Activated naive CD8-positive, alpha-beta T cell treated with anti-CD3 and anti-CD28 coated beads, Interleukin-2, amount 10 ng/mL, durations not matched to agents 7 days and 5 days (primary cell): Measurements from ENCODE around the gene ANKS1B. TPM values are rescaled to one million over a fixed set of nuclear protein-coding genes. Genes with fewer than 3 reads are reported as not detected.

Experiments used
- ATAC-seq: fragments of 150-1000 bp; cut with Tn5 transposase; one replicate; pipeline ENCODE4 v1.10.0; 2021; ENCODE audit warnings: low read depth, moderate library complexity
- POLR2A ChIA-PET: fragments of 350-600 bp; sonication (Branson Sonifier 250); formaldehyde crosslinking; loops from one replicate; lab custom pipeline; 2021; ENCODE audit warnings: antibody characterized with exemption; lab: Charles Lee
- DNase-seq: peaks from one replicate; pipeline ENCODE4 v3.0.0; 2021
- H3K27ac Mint-ChIP-seq: one replicate; pipeline ENCODE4 v1.8.0; 2022; ENCODE audit warnings: mild to moderate bottlenecking, mixed read lengths
- H3K27me3 Mint-ChIP-seq: one replicate; pipeline ENCODE4 v1.8.0; 2022; ENCODE audit warnings: mild to moderate bottlenecking, moderate library complexity, mixed read lengths
- H3K36me3 Mint-ChIP-seq: one replicate; pipeline ENCODE4 v1.8.0; 2021; ENCODE audit warnings: mild to moderate bottlenecking, mixed read lengths
- H3K4me1 Mint-ChIP-seq: one replicate; pipeline ENCODE4 v1.8.0; 2021; ENCODE audit warnings: mixed read lengths
- H3K4me3 Mint-ChIP-seq: one replicate; pipeline ENCODE4 v1.8.0; 2022; ENCODE audit warnings: mild to moderate bottlenecking, moderate library complexity, mixed read lengths
- H3K9me3 Mint-ChIP-seq: one replicate; pipeline ENCODE4 v1.8.0; 2021; ENCODE audit warnings: mixed read lengths
- total RNA-seq, 2 experiments: library from RNA; stranded (reverse); gene quantifications; one replicate each; pipeline ENCODE4 v1.2.3, GENCODE V29; 2021

ANKS1B gene
- total RNA-seq, 2 experiments from 2014 or later, result not detected

DNA sequence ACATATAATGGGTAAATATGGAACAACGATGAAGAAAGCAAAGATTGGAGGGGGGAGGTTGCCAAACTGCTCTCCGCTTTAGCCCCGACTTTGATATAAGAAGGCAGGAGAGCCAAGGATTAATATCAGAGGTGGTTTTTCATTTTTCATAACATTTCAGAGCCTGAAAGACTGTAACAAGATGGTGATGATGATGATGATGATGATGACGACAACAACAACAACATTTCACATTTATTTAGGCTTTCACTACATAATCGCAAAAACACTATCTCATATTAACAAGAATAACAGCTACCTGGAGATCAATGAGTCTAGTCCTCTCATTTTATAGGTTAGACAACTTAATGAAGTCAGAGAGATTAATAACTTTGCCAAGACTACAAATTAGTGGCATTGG lies 86.1 kb downstream of the ANKS1B start:
- Mint-ChIP-seq H3K27me3 (no peaks in the 10 kb centered on the region), H3K36me3 (no peaks in the 10 kb centered on the region), H3K4me3 (no peak overlapping the region), H3K4me1 (no peaks in the 10 kb centered on the region), H3K27ac (no peak overlapping the region), H3K9me3 (no peaks in the 10 kb centered on the region)
- POLR2A ChIA-PET, result no interaction called here
- DNase-seq (no peak), ATAC-seq (no peak)

DNA sequence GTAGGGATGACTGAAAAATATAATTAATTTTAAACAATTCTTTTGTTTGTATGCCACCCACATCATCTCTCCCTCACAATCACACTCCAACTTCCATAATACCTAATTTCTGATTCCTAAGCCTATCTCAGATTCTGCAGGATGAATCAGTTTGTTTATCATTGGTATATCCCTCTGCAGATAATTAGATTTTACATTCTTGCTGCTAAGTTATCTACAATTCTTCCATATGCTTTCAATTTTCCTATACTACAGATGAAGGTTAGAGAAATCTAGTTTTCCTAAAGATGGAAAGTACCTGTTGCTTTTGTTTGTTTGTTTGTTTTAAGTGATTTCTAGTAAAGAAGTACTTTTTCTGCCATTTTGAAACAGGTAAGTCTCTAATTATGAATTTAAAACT lies 105.3 kb downstream of the ANKS1B start:
- POLR2A ChIA-PET, result no interaction called here

GRCh38 chr12:99875081-99875480 lies 109.7 kb downstream of the ANKS1B start:
- Mint-ChIP-seq H3K36me3 (no peaks in the 10 kb centered on the region), H3K27ac (no peak overlapping the region), H3K4me1 (no peaks in the 10 kb centered on the region), H3K4me3 (no peak overlapping the region), H3K27me3 (no peaks in the 10 kb centered on the region), H3K9me3 (no peaks in the 10 kb centered on the region)
- DNase-seq, result no peak
- POLR2A ChIA-PET, result no interaction called here
- ATAC-seq, result no peak

More for the DNA sequence above, 105.3 kb downstream of the ANKS1B start:
- no peak overlapping the region for H3K27ac Mint-ChIP-seq
- H3K9me3 Mint-ChIP-seq, result no peaks in the 10 kb centered on the region
- H3K36me3 Mint-ChIP-seq, result no peaks in the 10 kb centered on the region
- no peaks in the 10 kb centered on the region for H3K4me1 Mint-ChIP-seq
- no peak overlapping the region for H3K4me3 Mint-ChIP-seq
- ATAC-seq (no peak), DNase-seq (no peak)
- no peaks in the 10 kb centered on the region for H3K27me3 Mint-ChIP-seq

DNA sequence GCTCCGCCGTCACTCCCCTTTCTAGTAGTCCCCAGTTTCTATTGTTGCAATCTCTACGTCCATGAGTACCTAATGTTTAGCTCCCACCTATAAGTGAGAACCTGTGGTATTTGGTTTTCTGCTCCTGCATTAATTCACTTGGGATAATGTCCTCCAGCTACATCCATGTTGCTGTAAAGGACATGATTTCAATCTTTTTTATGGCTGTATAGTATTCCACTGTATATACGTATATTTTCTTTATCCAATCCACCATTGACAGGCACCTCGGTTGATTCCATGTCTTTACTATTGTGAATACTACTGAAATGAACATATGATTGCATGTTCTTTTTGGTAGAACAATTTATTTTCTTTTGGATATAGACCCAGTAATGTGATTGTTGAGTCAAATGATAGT lies 114.7 kb downstream of the ANKS1B start:
- H3K4me3 Mint-ChIP-seq, result no peak overlapping the region
- no peak for ATAC-seq
- no peaks in the 10 kb centered on the region for H3K9me3 Mint-ChIP-seq

DNA sequence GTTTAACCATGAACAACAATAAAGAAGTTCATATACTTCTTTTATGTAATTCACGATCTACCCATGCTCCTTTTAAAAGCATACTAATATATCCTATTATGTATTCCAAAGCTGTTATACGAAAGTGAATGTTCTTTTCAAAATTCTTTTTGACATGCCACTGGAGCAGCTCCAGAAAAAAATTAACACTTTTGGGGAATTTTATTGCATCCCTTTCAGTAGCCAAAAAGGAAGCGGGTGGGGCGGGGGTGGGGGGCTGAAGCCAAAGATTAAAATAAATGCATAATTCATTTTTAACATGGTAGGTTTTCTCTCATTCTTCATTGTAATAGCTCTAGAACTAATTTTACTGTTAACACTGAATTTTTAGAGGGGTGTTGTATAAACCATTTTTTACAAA lies 123.0 kb downstream of the ANKS1B start:
- H3K27me3 Mint-ChIP-seq, result no peaks in the 10 kb centered on the region
- POLR2A ChIA-PET, result no interaction called here

More for the DNA sequence above, 114.7 kb downstream of the ANKS1B start:
- Mint-ChIP-seq H3K27ac (no peak overlapping the region), H3K36me3 (no peaks in the 10 kb centered on the region), H3K4me1 (no peaks in the 10 kb centered on the region), H3K27me3 (no peaks in the 10 kb centered on the region)
- DNase-seq, result no peak
- POLR2A ChIA-PET, result no interaction called here

GRCh38 chr12:99859126-99859525 lies 125.6 kb downstream of the ANKS1B start:
- Mint-ChIP-seq H3K36me3 (no peaks in the 10 kb centered on the region), H3K27me3 (no peaks in the 10 kb centered on the region), H3K4me1 (no peaks in the 10 kb centered on the region), H3K27ac (no peak overlapping the region), H3K9me3 (no peaks in the 10 kb centered on the region), H3K4me3 (no peak overlapping the region)
- POLR2A ChIA-PET, result no interaction called here
- DNase-seq (no peak), ATAC-seq (no peak)

More for the DNA sequence above, 123.0 kb downstream of the ANKS1B start:
- DNase-seq, result no peak
- no peaks in the 10 kb centered on the region for H3K9me3 Mint-ChIP-seq
- no peak overlapping the region for H3K4me3 Mint-ChIP-seq
- no peak overlapping the region for H3K27ac Mint-ChIP-seq
- H3K4me1 Mint-ChIP-seq, result no peaks in the 10 kb centered on the region
- H3K36me3 Mint-ChIP-seq, result no peaks in the 10 kb centered on the region
- no peak for ATAC-seq

DNA sequence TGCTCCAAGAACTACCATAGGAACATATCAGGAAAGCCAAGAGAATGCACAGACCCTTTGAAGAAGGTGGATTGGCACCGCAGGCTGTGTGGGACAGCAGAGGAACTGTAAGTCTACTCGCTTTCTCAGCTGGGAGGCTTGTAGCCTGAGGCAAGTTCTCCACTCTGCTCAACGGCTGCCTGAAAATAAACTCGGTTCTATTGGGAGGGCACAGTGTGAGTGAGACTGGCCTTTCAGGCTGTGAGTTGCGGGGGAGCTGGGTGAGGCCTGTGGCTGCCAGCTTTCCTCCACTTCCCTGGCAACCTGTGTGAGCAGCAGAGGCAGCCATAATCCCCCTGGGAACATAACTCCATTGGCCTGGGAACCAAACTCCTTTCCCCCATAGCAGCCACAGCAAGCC lies 132.1 kb downstream of the ANKS1B start:
- H3K4me1 Mint-ChIP-seq, result no peaks in the 10 kb centered on the region
- no peaks in the 10 kb centered on the region for H3K27me3 Mint-ChIP-seq
- H3K4me3 Mint-ChIP-seq, result no peak overlapping the region
- ATAC-seq (no peak), DNase-seq (no peak)
- H3K9me3 Mint-ChIP-seq, result peaks cover 1% of the 10 kb centered on the region
- POLR2A ChIA-PET, result no interaction called here
- H3K36me3 Mint-ChIP-seq, result no peaks in the 10 kb centered on the region
- no peak overlapping the region for H3K27ac Mint-ChIP-seq

GRCh38 chr12:99847936-99848335 lies 136.8 kb downstream of the ANKS1B start:
- H3K27ac Mint-ChIP-seq, result no peak overlapping the region

DNA sequence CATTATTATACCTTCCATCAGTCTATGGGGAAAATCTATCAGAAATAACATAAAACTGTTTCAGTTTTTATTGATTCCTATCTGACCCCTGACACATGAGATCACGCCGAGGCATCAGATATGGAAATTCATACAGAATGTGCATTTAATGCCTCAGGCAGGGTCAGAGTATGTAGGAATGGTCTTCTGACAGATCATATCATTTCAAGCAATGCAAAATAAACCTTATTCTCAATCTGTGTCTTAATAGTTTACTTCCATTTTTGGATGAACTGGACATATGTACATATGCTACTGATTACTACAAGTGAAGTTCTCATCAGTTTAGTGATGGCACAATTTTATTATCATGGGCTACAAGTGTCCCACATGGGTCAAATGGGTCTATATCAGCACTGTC lies 150.0 kb downstream of the ANKS1B start:
- H3K27ac Mint-ChIP-seq, result no peak overlapping the region
- H3K27me3 Mint-ChIP-seq, result no peaks in the 10 kb centered on the region
- H3K36me3 Mint-ChIP-seq, result no peaks in the 10 kb centered on the region
- DNase-seq (no peak), ATAC-seq (no peak)
- POLR2A ChIA-PET, result no interaction called here
- no peak overlapping the region for H3K4me3 Mint-ChIP-seq
- no peaks in the 10 kb centered on the region for H3K4me1 Mint-ChIP-seq
- H3K9me3 Mint-ChIP-seq, result no peaks in the 10 kb centered on the region

More at GRCh38 chr12:99847936-99848335, 136.8 kb downstream of the ANKS1B start:
- Mint-ChIP-seq H3K36me3 (no peaks in the 10 kb centered on the region), H3K27me3 (no peaks in the 10 kb centered on the region), H3K4me1 (no peaks in the 10 kb centered on the region), H3K9me3 (peaks cover 5% of the 10 kb centered on the region), H3K4me3 (no peak overlapping the region)
- no peak for ATAC-seq
- no peak for DNase-seq
- POLR2A ChIA-PET, result no interaction called here

DNA sequence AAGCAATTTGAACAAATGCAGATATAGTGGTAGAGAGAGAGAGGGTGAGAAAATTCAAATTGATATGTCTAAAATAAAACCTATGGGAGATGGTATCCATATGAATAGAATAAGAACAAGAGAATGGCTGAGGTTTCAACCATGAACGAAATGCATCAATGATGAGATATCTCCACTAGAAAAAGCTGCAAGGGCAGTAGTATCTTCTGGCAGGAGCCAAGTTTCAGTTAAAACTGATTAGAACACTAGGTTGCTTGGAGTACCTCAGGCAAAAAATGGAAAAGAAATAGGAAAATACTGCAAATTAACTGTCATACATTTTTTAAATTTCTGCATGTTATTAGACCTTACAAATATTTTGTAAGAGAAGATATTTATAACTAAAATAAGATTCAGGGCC lies 151.3 kb downstream of the ANKS1B start:
- DNase-seq, result no peak
- no peaks in the 10 kb centered on the region for H3K27me3 Mint-ChIP-seq
- H3K4me1 Mint-ChIP-seq, result no peaks in the 10 kb centered on the region
- no peaks in the 10 kb centered on the region for H3K36me3 Mint-ChIP-seq
- no peak overlapping the region for H3K27ac Mint-ChIP-seq
- ATAC-seq, result no peak
- POLR2A ChIA-PET, result no interaction called here
- no peaks in the 10 kb centered on the region for H3K9me3 Mint-ChIP-seq
- H3K4me3 Mint-ChIP-seq, result no peak overlapping the region

GRCh38 chr12:99824900-99825542 lies 159.7 kb downstream of the ANKS1B start:
- POLR2A ChIA-PET, result no interaction called here
- Mint-ChIP-seq H3K4me3 (no peak overlapping the region), H3K9me3 (no peaks in the 10 kb centered on the region), H3K27me3 (no peaks in the 10 kb centered on the region), H3K36me3 (no peaks in the 10 kb centered on the region), H3K4me1 (no peaks in the 10 kb centered on the region), H3K27ac (no peak overlapping the region)
- DNase-seq (no peak), ATAC-seq (no peak)

GRCh38 chr12:99822273-99822672 lies 162.5 kb downstream of the ANKS1B start:
- Mint-ChIP-seq H3K27me3 (no peaks in the 10 kb centered on the region), H3K4me1 (no peaks in the 10 kb centered on the region), H3K36me3 (no peaks in the 10 kb centered on the region), H3K9me3 (no peaks in the 10 kb centered on the region), H3K27ac (no peak overlapping the region), H3K4me3 (no peak overlapping the region)
- ATAC-seq (no peak), DNase-seq (no peak)
- POLR2A ChIA-PET, result no interaction called here

GRCh38 chr12:99810718-99811593 lies 173.8 kb downstream of the ANKS1B start:
- Mint-ChIP-seq H3K4me3 (no peak overlapping the region), H3K9me3 (no peaks in the 10 kb centered on the region), H3K4me1 (no peaks in the 10 kb centered on the region), H3K27me3 (no peaks in the 10 kb centered on the region), H3K36me3 (no peaks in the 10 kb centered on the region), H3K27ac (no peak overlapping the region)
- ATAC-seq (no peak), DNase-seq (no peak)
- POLR2A ChIA-PET, result no interaction called here

GRCh38 chr12:99809909-99810308 lies 174.8 kb downstream of the ANKS1B start:
- Mint-ChIP-seq H3K4me3 (no peak overlapping the region), H3K27me3 (no peaks in the 10 kb centered on the region), H3K4me1 (no peaks in the 10 kb centered on the region), H3K27ac (no peak overlapping the region), H3K9me3 (no peaks in the 10 kb centered on the region), H3K36me3 (no peaks in the 10 kb centered on the region)
- ATAC-seq (no peak), DNase-seq (no peak)
- POLR2A ChIA-PET, result no interaction called here
